GM12872 (cell line): ENCODE results near the gene KCNN3.

Experiments
- CTCF ChIP-seq: IDR thresholded peaks from 3 replicates; pipeline ENCODE4 v1.5.1; 2011; ENCODE audit warnings: low read depth, mild to moderate bottlenecking, low read length, moderate library complexity; ENCODE audit not compliant: insufficient read depth

The KCNN3 gene

GRCh38 chr1:154793685-154794084 is 76.4 kb downstream of the KCNN3 start:
- TF ChIP-seq CTCF = no peak

- TF ChIP-seq CTCF = no peak
These were observed 77.2 kb downstream of the KCNN3 start for GRCh38 chr1:154792899-154793298.

GRCh38 chr1:154791292-154792166 is 78.6 kb downstream of the KCNN3 start:
- TF ChIP-seq CTCF = peak; percentile 46

GRCh38 chr1:154788886-154789285 is 81.2 kb downstream of the KCNN3 start:
- TF ChIP-seq CTCF = no peak

GRCh38 chr1:154788110-154788870 is 81.8 kb downstream of the KCNN3 start:
- TF ChIP-seq CTCF = no peak

- no peak for TF ChIP-seq CTCF
These were observed 83.1 kb downstream of the KCNN3 start for GRCh38 chr1:154786804-154787570.
